ENCODE measurements around the gene HEPACAM.

The HEPACAM gene

DNA sequence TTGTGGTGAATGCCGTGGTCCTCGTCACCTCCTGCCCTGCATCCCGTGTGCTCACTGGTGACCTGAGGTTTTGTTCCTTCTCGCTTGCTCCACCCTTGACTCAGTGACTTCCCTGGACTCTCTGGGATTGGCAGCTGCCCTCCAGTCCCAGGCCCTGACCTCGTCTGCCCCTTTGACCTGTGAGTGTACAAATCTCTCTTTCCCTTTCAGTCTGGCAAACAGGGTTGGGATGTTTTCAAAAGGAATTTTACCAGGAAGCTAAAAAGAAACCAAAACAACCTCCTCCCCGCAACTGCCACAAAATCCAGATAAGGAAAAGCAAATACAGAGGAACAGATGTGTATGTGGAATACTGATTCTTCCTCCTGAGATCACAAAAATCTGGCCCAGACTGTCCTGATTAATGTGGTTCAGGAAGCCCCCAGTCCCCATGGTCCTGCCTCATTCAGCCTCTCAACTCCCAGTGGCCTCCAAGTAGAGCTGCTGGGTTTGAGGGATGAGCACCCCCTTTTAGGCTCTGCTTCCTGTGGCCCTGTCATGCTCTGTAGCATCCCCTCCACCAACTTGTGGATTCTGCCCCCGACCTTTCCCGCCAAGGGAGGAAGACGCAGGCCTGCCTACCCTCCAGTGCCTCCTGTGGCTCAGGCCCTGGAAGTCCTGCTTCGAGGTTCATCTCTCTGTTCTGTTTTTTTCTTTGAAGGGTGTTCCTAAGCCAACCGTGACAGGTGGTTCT is 53.3 kb downstream of the HEPACAM start:
- DNase-seq, result no peak

DNA sequence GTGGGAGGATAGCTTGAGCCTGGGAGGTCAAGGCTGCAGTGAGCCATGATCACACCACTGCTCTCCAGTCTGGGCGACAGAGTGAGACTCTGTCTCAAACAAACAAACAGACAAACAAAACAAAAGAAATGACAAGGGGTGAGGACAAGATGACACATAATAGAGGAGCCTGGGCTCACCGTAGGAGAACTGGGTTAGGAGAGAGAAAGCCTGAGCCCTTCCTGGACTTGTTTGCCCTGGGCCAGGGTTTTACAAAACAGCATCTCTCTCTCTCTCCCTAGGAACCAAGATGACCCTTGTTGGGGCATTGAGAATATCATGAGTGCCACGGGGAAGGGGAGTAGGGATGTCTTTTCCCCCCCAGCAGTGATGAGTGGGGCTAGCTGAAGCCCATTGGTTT is 54.9 kb downstream of the HEPACAM start:
- no peak for DNase-seq

DNA sequence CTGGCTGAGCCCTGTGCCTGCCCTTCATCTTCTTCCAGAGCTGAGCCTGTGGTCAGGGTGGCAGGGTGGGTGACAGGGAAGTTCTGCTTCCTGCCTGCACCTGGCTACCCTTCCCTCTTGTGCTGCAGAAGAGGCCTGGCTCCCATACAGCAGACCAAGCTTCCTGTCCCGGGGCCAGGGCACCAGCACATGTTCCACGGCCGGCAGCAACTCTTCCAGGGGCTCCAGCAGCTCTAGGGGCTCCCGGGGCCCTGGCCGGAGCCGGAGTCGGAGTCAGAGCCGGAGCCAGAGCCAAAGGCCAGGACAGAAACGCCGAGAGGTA is 55.6 kb downstream of the HEPACAM start:
- DNase-seq, result no peak

DNA sequence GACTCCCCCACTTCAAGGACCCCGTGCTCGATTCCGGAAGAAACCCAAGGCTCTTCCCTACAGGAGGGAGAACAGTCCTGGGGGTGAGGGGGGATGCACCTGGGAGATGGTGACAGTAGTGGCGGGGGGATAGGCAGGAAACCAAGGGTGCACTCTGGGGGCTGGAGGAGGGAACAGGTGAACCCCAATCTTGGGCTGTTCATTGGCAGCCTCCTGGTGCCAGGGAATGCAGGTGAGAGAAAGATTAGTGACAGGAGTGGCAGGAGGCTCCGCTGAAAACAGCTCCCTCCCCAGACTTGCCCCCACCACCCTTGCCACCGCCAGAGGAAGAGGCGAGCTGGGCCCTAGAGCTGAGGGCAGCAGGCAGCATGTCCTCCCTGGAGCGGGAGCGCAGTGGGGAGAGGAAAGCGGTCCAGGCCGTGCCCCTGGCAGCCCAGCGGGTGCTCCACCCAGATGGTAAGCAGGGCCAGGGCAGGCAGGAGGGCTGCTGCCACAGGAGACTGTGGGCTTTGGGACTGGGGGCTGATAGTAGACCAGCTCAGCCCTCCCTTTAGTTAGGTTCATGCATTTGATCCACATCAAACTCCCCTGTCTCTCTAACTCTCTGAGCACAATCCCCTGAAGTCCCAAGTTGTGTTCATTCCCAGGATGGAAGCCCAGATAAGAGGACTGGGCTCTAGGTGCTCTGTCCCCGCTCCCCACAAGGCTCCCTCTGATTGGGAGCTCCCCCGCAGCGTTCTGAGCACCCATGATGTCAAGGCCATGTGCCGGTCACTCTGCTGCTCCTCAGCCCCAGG is 56.2 kb downstream of the HEPACAM start:
- no peak for DNase-seq

DNA sequence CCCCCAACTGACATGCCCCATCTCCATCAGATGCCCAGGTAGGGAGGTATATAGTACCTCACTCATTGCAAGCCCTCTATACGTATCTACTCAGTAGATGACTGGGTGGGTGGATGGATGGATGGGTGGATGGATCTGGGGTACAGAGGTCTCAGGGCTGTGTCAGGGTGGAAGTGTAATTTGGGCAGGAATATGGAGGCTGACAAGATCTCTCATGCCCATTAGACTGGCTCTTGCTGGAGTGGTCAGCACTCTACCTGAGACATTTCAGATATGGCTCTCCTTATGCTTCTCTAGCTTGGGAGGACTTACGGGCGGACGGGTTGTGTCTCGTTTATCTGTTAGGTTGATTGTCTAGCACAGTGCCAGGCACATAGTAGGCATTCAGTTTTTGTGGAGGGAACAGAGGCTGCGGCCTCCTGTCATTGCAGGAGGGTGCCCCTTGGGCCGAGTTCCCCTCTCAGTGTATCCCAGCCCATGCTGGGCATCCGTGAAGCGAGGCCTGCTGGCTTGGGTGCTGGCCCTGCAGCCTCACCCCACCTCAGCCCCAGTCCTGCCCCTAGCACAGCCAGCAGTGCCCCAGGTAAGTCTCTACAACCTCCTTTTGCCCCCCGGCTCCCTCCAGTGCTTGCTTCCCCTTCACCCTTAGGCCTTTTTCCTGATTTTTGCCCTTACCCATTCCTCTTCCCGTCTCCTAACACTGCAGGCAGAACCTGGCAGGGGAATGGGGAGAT is 56.9 kb downstream of the HEPACAM start:
- DNase-seq, result no peak

DNA sequence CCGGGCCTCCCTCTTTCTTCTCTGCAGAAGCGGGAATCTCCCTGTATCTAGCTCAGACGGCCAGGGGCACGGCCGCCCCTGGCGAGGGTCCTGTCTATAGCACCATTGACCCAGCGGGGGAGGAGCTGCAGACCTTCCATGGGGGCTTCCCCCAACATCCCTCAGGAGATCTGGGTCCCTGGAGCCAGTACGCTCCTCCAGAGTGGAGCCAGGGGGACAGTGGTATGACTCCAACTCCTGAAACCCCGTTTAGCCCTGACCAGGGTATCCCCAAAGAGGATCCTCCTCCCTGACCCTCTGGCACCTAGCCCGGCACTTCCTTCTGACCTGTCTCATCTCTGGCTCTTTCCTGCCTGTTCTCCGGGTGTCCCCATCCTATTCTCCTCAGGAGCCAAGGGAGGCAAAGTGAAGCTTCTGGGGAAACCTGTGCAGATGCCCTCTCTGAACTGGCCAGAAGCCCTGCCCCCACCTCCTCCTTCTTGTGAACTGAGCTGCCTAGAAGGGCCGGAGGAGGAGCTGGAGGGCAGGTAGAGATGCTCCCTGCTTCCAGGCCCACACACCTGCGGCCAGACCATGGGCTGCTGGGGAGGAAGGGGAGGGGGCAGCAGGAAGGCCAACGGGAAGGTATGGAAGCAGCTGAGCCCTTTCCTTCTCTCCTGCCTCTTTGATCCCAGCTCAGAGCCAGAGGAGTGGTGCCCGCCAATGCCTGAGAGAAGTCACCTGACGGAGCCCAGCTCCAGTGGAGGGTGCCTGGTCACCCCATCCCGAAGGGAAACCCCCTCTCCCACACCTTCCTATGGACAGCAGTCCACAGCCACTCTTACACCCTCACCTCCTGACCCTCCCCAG is 57.7 kb downstream of the HEPACAM start:
- DNase-seq, result no peak

DNA sequence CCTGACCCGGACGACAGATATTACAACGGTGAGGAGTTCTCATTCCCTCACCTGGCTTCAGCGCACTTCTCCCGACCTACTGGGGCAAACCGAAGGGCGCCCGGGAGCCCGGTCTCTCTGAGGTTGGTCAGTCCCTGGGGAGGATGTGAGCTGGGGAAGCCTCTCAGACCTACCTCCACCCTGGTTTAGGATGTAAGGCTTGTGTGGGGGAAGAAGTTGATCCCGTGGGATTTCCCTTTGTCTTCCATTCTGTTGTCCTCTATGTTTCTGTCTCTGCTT is 58.3 kb downstream of the HEPACAM start:
- DNase-seq, result no peak

DNA sequence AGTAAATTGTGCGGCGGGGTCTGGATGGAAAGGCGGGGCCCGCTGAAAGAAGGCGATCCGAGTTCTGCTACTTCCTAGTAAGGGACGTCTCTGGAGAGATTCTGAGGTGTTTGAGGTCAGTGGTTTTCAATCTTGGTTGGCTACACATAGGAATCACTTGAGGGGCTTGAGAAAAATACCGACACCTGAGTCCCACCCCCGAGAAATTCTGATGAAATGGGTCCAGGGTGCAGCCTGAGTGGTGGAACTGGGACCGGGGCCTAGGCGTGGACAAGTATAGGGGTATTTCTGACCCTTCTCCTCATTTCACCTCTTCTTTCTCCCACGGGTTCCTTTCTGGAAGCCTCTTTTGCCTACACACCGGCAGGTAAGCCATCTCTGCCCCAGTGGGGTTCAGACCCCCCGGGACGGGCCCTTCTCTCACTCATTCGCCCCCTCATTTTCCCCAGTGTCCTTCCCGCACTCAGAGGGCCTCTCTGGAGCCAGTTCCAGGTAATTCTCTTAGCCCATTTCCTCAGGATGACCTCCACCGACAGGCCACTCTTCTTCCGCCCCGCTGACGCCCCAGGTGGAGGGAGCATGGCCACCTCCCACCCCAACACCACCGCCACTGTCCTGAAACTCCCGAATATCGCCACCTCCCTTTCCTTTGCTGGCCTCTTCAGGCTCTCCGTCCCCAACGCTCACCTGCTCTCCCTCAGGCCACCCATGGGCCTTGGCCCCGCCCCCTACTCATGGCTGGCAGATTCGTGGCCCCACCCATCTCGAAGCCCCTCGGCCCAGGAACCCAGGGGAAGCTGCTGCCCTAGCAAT is 58.8 kb downstream of the HEPACAM start:
- no peak for DNase-seq

DNA sequence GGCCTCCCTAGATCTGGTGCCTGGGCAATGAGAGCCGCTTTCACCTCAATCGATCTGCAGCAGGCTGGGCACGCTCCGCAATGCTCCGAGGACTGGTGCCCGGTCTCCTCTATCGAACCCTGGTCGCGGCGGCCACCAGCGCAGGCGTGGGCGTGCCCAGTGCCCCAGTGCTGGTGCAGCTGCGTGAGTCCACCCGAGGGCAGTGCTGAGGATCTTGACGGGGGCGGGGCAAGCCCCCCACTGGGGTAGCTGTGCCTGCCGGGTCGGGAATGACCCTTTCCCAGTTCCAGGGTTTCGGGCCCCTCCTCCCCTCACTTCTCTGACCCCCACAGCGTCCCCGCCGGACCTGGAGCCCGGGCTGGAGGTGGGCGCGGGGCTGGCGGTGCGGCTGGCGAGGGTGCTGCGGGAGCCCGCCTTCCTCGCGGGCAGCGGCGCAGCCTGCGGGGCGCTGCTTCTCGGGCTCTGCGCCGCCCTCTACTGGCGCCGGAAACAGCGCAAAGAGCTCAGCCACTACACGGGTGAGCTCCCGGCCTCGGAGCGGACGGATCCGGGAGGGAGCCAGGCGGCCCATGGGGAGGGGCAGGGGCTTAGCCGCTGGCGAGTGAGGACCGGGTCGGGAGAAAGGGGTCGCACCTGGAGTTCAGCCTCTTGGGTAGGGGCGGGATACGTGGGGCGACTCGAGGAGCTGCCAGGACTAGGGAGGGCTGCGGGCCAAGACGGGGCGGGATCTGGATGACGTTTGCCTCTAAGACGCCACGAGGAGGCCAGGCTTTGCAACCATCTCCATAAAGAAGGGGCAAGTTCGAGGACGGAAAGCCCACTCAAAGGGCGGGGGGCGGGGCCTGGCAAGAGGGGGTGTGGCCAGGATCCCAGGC is 59.7 kb downstream of the HEPACAM start:
- DNase-seq, result peak; percentile 95

DNA sequence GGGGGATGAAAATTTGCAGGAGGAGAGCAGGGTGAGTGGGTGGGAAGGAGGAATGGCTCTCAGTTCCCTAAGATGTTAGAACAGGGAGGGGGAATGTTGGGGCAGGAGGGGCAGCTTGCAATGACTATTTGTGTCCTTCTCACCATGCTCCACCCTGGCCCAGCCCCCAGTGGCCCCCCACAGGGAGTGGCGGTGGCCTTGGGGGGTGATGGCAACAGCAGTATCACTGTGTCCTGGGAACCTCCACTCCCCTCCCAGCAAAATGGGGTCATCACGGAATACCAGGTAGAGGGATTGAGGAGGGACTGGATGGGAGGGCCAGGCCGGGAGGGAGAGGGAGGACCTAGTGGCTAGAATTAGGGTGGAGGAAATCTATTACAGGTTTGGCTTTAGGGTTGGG is 60.4 kb downstream of the HEPACAM start:
- DNase-seq, result no peak

DNA sequence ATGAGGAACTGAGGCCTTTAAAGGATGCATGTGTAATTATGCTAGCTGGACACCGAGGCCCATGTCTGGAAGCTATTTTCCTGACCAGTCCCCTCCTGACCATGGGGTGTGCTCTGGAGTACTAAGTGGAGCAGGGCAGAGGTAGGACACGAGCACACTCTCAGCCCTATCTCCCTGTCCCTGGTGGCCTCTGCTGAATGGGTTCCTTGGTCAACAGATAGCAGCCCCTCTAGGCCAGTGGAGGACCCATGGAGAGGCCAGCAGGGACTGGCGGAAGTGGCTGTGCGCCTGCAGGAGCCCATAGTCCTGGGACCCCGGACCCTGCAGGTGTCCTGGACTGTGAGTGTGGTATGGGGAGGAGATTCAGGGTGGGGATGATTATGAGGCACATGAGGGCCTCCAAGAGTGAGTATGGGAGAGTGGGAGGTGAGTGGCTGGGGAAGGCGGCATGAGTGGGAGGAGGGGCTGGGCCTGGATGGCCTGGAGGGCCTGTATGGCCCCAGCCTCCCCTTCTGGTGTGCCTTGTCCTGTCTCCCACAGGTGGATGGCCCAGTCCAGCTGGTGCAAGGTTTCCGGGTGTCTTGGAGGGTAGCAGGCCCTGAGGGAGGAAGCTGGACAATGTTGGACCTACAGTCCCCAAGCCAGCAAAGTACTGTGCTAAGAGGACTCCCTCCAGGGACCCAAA is 61.1 kb downstream of the HEPACAM start:
- no peak for DNase-seq

DNA sequence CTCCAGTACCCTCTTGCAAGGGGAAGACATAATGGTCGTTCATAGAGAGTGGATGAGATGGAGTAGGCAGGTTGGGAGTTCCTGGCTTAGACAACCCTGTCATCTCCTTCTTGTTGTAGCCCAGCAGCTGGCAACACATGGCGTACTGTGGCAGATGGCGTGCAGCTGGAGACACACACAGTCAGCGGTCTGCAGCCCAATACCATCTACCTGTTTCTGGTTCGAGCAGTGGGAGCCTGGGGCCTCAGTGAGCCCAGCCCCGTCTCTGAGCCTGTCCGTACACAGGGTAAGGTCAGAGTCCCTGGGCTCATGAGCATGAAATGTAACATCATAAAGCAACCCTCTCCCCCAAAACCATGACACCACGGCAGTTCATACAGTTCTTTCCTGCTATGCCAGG is 61.9 kb downstream of the HEPACAM start:
- no peak for DNase-seq

DNA sequence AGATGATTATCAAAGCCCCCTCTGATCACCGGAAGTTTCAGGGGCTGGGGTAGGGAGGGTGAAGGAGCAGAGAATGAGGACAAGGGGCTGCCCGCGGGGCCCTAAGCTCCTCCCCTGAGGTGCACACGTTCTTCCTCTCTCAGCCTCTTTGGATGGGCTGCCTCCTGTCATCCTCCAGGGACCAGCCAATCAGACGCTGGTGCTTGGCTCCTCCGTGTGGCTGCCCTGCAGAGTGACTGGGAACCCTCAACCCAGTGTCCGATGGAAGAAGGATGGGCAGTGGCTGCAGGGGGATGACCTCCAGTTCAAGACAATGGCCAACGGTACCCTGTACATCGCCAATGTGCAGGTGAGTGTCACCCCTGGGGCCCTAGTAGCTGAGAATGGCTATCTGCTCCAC is 63.1 kb downstream of the HEPACAM start:
- DNase-seq, result no peak

DNA sequence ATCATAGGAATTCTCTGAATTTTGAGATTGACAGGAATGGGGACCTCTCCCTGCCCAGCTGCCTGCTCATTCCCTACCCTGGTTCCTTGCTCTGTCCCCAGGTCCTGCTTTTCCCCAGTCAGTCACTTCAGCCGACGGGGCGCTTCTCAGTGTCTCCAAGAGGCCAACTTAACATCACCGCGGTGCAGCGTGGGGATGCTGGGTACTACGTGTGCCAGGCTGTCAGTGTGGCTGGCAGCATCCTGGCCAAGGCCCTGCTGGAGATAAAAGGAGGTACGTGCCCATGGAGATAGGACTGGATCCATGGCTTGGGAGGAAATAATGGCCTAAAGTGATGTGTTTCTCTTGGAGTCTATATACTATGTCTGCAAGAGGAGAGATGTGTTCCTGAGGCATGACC is 63.6 kb downstream of the HEPACAM start:
- no peak for DNase-seq

DNA sequence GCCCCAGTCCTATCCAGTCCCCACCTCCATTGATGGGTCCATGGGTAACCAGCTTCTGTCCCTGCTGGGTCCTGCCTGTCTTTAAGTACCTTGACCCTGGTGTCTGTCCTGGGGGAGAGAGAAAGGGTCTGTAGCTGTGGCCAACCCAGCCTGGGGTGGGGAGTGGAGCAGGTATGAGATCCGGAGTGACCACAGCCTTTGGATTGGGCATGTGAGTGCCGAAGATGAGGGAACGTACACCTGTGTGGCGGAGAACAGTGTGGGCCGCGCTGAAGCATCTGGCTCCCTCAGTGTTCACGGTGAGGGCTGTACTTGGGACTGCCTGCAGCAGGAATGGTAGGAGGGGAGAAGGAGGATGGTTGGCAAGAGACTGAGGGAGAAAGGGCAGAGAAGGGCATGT is 65.4 kb downstream of the HEPACAM start:
- no peak for DNase-seq

DNA sequence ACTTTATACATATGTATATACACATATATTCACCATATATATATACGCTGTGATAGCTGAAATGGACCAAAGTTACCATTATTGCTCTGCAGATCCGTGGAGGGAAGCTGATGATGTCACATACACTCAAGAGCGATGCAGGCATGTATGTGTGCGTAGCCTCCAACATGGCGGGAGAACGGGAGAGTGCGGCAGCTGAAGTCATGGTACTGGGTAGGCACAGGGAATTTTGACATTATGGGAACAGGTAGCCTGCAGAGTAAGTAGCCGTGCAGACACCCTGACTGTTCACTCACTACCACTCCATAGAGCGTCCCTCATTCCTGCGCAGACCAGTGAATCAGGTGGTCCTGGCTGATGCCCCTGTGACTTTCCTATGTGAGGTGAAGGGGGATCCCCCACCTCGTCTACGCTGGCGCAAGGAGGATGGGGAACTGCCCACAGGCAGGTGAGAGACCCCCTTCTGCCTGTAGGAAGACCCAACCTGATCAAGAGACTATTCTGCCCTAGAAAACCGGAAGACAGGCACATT is 65.9 kb downstream of the HEPACAM start:
- no peak for DNase-seq

DNA sequence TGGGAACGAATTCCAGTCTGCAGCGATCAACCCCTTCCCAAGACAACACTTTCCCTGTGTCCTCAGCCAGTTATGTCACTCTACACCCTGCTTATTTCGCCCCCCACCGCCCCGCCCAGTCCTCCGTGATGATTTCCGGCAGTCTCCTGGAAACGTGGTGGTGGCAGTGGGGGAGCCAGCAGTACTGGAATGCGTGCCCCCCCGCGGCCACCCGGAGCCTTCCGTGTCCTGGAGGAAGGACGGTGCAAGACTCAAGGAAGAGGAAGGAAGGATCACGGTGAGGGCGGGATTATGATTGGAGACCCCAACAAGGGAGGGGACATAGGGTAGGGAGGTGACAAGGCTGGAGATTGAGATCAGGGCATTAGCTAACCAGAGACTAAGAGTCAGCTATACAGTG is 66.5 kb downstream of the HEPACAM start:
- DNase-seq, result no peak

Measured in EL (cell line).